RWPE2 (cell line): ENCODE data around the gene NPS.

Experiments used
- ATAC-seq: fragments of 200-7000 bp; cut with Tn5 transposase; 3 replicates; pipeline ENCODE4 v1.9.1; 2021; ENCODE audit warnings: low read depth
- DNase-seq: peaks from one replicate; pipeline ENCODE4 v3.0.0-alpha.2; 2020; ENCODE audit warnings: low spot score
- H3K27ac ChIP-seq: fragments of 450-650 bp; 2 replicates; pipeline ENCODE4 v1.5.1; 2017; ENCODE audit warnings: mild to moderate bottlenecking; ENCODE audit not compliant: poor library complexity, severe bottlenecking
- H3K27me3 ChIP-seq: fragments of 250-450 bp; sonication (Bioruptor Pico); 2 replicates; pipeline ENCODE4 v1.5.1; 2021; ENCODE audit warnings: mild to moderate bottlenecking, moderate library complexity; ENCODE audit not compliant: insufficient read depth, poor library complexity, severe bottlenecking
- H3K36me3 ChIP-seq: fragments of 250-450 bp; sonication (Bioruptor Pico); 2 replicates; pipeline ENCODE4 v1.5.1; 2020; ENCODE audit warnings: low read depth, mild to moderate bottlenecking, moderate library complexity
- H3K4me1 ChIP-seq: fragments of 250-450 bp; sonication (Bioruptor Pico); 2 replicates; pipeline ENCODE4 v1.5.1; 2021; ENCODE audit warnings: mild to moderate bottlenecking, moderate library complexity; ENCODE audit not compliant: insufficient read depth, poor library complexity, severe bottlenecking
- H3K4me3 ChIP-seq: fragments of 250-450 bp; sonication (Bioruptor Pico); 2 replicates; pipeline ENCODE4 v1.5.1; 2021; ENCODE audit warnings: mild to moderate bottlenecking, moderate library complexity; ENCODE audit not compliant: severe bottlenecking
- H3K9me3 ChIP-seq: fragments of 250-450 bp; sonication (Bioruptor Pico); 2 replicates; pipeline ENCODE4 v1.5.1; 2021; ENCODE audit warnings: mild to moderate bottlenecking, moderate library complexity; ENCODE audit not compliant: severe bottlenecking
- CTCF ChIP-seq: fragments of 450-650 bp; IDR thresholded peaks from one replicate; pipeline ENCODE4 v1.5.1; 2017; ENCODE audit warnings: mild to moderate bottlenecking, moderate library complexity; ENCODE audit not compliant: poor library complexity, severe bottlenecking

The NPS gene

GRCh38 chr10:127535802-127536515 is 13.2 kb upstream of the NPS start:
- no peaks in the 10 kb centered on the region for H3K4me1 ChIP-seq
- no peaks in the 10 kb centered on the region for H3K9me3 ChIP-seq
- ATAC-seq (peak; percentile 36; the same call in 1 of the 3 replicates), DNase-seq (no peak)
- no peak overlapping the region for H3K27ac ChIP-seq
- no peaks in the 10 kb centered on the region for H3K27me3 ChIP-seq
- TF ChIP-seq CTCF: no peak
- H3K36me3 ChIP-seq: no peaks in the 10 kb centered on the region
- H3K4me3 ChIP-seq: no peak overlapping the region

GRCh38 chr10:127536972-127537760 is 11.9 kb upstream of the NPS start:
- H3K27me3 ChIP-seq: no peaks in the 10 kb centered on the region
- ATAC-seq: no peak
- TF ChIP-seq CTCF: no peak
- no peak for DNase-seq
- H3K36me3 ChIP-seq: no peaks in the 10 kb centered on the region
- no peak overlapping the region for H3K4me3 ChIP-seq
- no peak overlapping the region for H3K27ac ChIP-seq
- no peaks in the 10 kb centered on the region for H3K9me3 ChIP-seq
- no peaks in the 10 kb centered on the region for H3K4me1 ChIP-seq

- Histone ChIP-seq H3K36me3 (no peaks in the 10 kb centered on the region), H3K4me1 (no peaks in the 10 kb centered on the region), H3K27me3 (no peaks in the 10 kb centered on the region), H3K27ac (no peak overlapping the region), H3K9me3 (no peaks in the 10 kb centered on the region), H3K4me3 (no peak overlapping the region)
- ATAC-seq (no peak), DNase-seq (no peak)
- TF ChIP-seq CTCF: no peak
Observed at GRCh38 chr10:127537924-127538323, 11.2 kb upstream of the NPS start.

GRCh38 chr10:127548022-127548421 is 1.1 kb upstream of the NPS start:
- H3K4me1 ChIP-seq: no peaks in the 10 kb centered on the region
- ATAC-seq (no peak), DNase-seq (no peak)
- H3K36me3 ChIP-seq: no peaks in the 10 kb centered on the region
- H3K9me3 ChIP-seq: no peaks in the 10 kb centered on the region
- TF ChIP-seq CTCF: no peak
- no peak overlapping the region for H3K27ac ChIP-seq
- H3K27me3 ChIP-seq: no peaks in the 10 kb centered on the region
- H3K4me3 ChIP-seq: no peak overlapping the region

- no peak for DNase-seq
- no peak overlapping the region for H3K27ac ChIP-seq
Observed at GRCh38 chr10:127550861-127551260, 1.8 kb downstream of the NPS start.

More at GRCh38 chr10:127550861-127551260, 1.8 kb downstream of the NPS start:
- H3K9me3 ChIP-seq: no peaks in the 10 kb centered on the region
- TF ChIP-seq CTCF: no peak
- H3K36me3 ChIP-seq: no peaks in the 10 kb centered on the region
- H3K27me3 ChIP-seq: no peaks in the 10 kb centered on the region
- no peaks in the 10 kb centered on the region for H3K4me1 ChIP-seq
- ATAC-seq: no peak
- no peak overlapping the region for H3K4me3 ChIP-seq
